Measurements from ENCODE around the gene BEGAIN. TPM values are rescaled to one million over a fixed set of nuclear protein-coding genes. Genes with fewer than 3 reads are reported as not detected.

The BEGAIN gene
- total and polyA plus RNA-seq, 8 donors, result 0.31 to 1.1 (median 0.83) TPM; not detected in 4

DNA sequence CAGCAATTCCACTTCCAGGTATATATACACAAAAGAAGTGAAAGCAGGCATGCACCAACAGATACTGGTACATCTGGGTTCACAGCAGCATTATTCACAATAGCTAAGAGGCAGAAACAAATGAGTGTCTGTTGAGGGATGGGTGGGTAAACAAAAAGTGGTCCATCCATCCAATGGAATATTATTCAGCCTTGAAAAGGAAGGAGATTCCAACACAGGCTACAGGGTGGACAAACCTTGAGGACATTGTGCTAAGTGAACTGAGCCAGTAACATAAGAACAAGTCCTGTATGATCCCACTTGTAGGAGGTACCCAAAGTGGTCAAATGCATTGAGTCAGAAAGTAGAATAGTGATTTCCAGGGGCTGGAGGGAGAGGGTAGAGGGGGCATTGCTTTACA lies 27.6 kb upstream of the BEGAIN start:
- TF ChIP-seq POLR2A (IDR thresholded peaks at IDR 0.05) (no peak), POLR2AphosphoS5 (IDR thresholded peaks at IDR 0.05) (no peak), EP300 (IDR thresholded peaks at IDR 0.05) (no peak)
- TF ChIP-seq, protein P1, sequence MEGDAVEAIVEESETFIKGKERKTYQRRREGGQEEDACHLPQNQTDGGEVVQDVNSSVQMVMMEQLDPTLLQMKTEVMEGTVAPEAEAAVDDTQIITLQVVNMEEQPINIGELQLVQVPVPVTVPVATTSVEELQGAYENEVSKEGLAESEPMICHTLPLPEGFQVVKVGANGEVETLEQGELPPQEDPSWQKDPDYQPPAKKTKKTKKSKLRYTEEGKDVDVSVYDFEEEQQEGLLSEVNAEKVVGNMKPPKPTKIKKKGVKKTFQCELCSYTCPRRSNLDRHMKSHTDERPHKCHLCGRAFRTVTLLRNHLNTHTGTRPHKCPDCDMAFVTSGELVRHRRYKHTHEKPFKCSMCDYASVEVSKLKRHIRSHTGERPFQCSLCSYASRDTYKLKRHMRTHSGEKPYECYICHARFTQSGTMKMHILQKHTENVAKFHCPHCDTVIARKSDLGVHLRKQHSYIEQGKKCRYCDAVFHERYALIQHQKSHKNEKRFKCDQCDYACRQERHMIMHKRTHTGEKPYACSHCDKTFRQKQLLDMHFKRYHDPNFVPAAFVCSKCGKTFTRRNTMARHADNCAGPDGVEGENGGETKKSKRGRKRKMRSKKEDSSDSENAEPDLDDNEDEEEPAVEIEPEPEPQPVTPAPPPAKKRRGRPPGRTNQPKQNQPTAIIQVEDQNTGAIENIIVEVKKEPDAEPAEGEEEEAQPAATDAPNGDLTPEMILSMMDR (IDR thresholded peaks at IDR 0.05), result no peak
- intact Hi-C loops (cut with DNase I; ENCODE audit: low total_unique reads), result no loop called here

DNA sequence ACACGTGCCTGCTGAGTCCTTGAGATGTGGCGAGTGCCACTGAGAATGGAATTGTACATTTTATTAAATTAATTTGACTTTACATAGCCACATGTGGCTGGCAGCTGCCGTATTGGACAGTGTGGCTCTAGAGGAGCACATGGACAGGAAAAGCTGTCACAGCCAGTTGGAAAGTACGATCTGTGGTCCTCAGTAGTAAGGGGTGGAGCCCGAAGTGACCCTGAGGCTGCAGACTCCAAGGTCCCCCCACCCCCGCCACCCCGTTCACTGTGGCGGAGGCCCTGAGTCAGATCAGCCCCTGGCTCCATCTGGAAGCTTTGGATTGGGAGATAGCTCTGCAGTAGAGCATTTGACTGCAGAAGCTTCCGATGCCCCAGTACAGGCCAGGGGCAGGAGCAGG lies 25.8 kb upstream of the BEGAIN start:
- TF ChIP-seq EP300 (IDR thresholded peaks at IDR 0.05), result no peak
- no peak for TF ChIP-seq POLR2A (IDR thresholded peaks at IDR 0.05)
- TF ChIP-seq, protein P1 (IDR thresholded peaks at IDR 0.05), result no peak
- TF ChIP-seq POLR2AphosphoS5 (IDR thresholded peaks at IDR 0.05), result no peak
- peaks cover 0 to 29% (median 0%) of the 10 kb centered on the region in 3 donors for H3K27me3 ChIP-seq

More for the DNA sequence above, 27.6 kb upstream of the BEGAIN start:
- DNase-seq, result no peak
- H3K27me3 ChIP-seq, result peaks cover 0 to 43% (median 0%) of the 10 kb centered on the region in 3 donors
- H3K27ac ChIP-seq, result no peak overlapping the region
- no peaks in the 10 kb centered on the region for H3K9me3 ChIP-seq
- H3K4me3 ChIP-seq, result no peak overlapping the region
- H3K4me1 ChIP-seq, result peaks cover 0 to 18% (median 17%) of the 10 kb centered on the region in 4 donors
- no peaks in the 10 kb centered on the region for H3K36me3 ChIP-seq

DNA sequence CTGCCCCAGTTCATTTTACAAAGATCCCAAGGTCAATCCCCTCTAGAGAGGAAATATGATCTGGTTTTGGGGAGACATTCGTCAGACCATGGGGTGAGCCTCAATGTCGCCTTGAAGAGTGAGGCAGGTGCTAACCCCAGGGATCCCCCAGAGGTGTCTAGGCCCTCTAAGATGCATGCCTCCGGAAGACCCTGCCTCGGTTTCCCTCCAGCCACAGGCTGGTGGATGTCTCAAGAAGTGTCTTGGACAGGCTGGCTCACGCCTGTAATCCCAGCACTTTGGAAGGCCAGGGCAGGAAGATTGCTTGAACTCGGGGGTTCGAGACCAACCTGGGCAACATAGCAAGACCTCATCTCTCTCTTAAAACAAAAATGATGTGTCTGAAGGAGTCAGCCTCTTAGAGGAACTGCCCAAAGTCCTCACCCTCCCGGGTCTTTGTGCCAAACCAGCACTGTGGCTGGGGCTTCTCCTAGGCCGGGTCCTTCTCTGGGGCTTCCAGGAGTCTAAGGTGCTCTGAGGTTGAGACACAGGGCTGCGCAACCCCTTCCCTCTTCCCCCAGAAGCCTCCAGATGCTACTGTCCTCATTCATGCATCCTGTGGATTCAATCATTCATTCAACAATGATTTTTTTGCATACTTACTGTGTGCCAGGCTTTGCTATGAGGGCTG lies 24.7 kb upstream of the BEGAIN start:
- no peaks in the 10 kb centered on the region for H3K4me1 ChIP-seq
- no peaks in the 10 kb centered on the region for H3K36me3 ChIP-seq
- no peak for DNase-seq
- intact Hi-C loops (cut with DNase I; ENCODE audit: low total_unique reads), result no loop called here
- peaks cover 0 to 27% (median 0%) of the 10 kb centered on the region in 3 donors for H3K27me3 ChIP-seq
- 81 to 93% (median 86%) methylated on average over 10 of the region's 10 CpGs for WGBS, 5 donors
- H3K4me3 ChIP-seq, result no peak overlapping the region
- TF ChIP-seq POLR2A (IDR thresholded peaks at IDR 0.05) (no peak), POLR2AphosphoS5 (IDR thresholded peaks at IDR 0.05) (no peak), EP300 (IDR thresholded peaks at IDR 0.05) (no peak)
- TF ChIP-seq, protein P1 (IDR thresholded peaks at IDR 0.05), result no peak
- H3K9me3 ChIP-seq, result no peaks in the 10 kb centered on the region
- no peak overlapping the region for H3K27ac ChIP-seq

More for the DNA sequence above, 25.8 kb upstream of the BEGAIN start:
- intact Hi-C loops (cut with DNase I; ENCODE audit: low total_unique reads), result no loop called here
- Histone ChIP-seq H3K4me3 (no peak overlapping the region), H3K27ac (no peak overlapping the region), H3K4me1 (peaks cover 0 to 6% (median 5%) of the 10 kb centered on the region in 4 donors), H3K36me3 (no peaks in the 10 kb centered on the region), H3K9me3 (no peaks in the 10 kb centered on the region)
- no peak for DNase-seq
- WGBS, 5 donors, result 58 to 74% (median 70%) methylated on average over 9 of the region's 9 CpGs

DNA sequence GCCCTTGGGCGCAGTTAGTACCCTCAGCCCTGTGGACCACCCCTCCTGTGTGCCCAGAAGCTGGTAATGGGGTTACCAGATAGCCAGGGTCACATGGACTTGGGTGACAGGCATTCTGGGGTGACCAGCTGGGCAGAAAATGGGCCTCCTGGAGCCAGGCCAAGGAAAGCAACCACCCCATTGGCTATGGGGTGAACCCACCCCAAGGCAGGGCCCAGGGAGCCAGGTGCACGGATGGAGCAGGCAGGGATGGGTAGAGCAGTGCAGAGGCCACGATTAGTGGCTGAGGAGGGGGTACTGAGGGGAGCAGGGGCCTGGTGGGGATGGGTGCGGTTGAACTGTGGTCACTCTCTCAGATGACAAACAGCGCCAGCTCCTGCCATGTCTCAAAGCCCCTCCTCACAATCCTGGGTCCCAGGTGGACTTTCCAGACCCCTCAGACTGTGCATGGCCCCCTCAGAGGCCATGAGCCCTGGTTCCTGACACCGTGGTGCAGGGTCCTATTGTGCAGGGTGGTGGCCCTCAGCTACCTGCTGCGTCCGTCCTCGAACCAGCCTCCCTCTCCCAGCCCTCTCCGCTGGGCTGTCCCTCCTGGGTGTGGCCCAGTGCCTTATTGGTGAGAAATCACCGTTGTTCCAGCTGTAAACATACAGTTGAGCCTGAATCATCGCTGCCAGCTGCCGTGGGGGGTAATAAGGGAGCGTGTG lies 23.4 kb upstream of the BEGAIN start:
- no peak for DNase-seq
- Histone ChIP-seq H3K4me3 (no peak overlapping the region), H3K27me3 (peaks cover 0 to 40% (median 0%) of the 10 kb centered on the region in 3 donors), H3K27ac (no peak overlapping the region), H3K36me3 (no peaks in the 10 kb centered on the region), H3K9me3 (no peaks in the 10 kb centered on the region), H3K4me1 (no peaks in the 10 kb centered on the region)
- WGBS, 5 donors, result 56 to 71% (median 69%) methylated on average over 14 of the region's 14 CpGs
- intact Hi-C loops (cut with DNase I; ENCODE audit: low total_unique reads), result no loop called here
- TF ChIP-seq POLR2A (IDR thresholded peaks at IDR 0.05), result no peak
- no peak for TF ChIP-seq EP300 (IDR thresholded peaks at IDR 0.05)
- TF ChIP-seq, protein P1 (IDR thresholded peaks at IDR 0.05), result no peak
- no peak for TF ChIP-seq POLR2AphosphoS5 (IDR thresholded peaks at IDR 0.05)
